Activated gamma-delta T cell treated with anti-CD3 and anti-CD28 coated beads, Interleukin-2, amount 50 U/mL, for 16 hours (primary cell): ENCODE data around the gene NEK5.
A peak's percentile ranks its signal among the peaks of the same experiment; 100 is the strongest.
"Not testable (repeated sequence)": the region's sequence is repeated elsewhere in the genome, so short reads cannot be mapped to it uniquely, and the experiment has no call there.

ENCODE experiments used
- DNase-seq: peaks from one replicate; pipeline ENCODE4 v3.0.0-alpha.2; 2020; ENCODE audit warnings: low read depth

NEK5 gene

DNA sequence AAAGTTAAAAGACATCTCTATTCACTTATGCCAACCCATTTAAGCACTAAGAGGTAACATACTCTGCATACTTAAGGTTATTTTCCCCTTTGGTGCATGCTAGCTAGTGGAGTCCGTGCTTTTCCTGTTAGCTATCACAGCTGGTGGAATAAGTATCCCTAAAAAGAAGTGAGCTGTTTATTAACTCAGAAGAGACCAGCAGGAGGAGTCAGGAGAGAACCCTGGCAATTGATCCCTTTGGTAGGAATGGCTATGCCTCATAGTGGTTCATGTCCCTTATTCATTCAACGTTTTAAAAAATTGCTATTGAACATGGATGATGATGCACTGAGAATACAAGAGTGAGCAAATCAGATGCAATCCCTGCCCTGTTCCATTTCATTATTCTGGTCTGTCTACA, 12.4 kb upstream of the NEK5 start:
- DNase-seq = no peak

DNA sequence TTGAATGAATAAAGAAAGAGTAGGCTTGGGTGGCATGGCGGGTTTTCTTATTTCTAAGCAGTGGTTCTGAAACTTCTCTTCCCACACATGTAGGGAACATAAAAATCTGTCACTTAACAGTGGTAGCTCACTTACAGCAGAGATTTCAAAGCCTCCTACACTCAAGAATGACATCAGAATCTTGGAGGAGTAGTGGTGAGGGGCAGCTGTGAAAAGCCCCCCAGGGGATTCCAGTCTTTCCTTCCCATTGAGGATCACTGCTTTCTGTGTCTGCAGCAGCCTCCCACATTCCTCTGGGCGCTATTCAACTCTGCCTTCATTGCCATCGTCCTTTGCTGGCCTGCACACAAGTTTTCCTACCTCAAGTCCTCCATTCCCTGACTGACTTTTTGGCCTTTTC, 8.6 kb upstream of the NEK5 start:
- no peak for DNase-seq

DNA sequence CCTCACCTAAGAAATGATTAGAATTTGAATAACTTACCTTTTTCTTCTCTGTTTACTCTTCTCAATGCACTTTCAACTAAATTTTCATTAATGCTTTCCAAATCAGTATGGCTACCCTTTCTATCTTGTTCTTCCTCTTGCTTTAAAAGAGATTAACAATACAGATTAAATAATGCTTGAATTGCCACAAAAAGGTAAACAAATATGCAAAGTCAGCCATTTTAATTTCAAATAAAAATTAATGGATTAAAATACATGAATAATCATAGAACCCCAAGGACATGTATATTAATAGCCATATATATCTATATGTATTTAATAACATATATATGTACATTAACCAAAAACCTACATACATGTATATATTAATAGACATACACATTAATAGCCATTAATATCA, 7.9 kb upstream of the NEK5 start:
- DNase-seq = no peak

DNA sequence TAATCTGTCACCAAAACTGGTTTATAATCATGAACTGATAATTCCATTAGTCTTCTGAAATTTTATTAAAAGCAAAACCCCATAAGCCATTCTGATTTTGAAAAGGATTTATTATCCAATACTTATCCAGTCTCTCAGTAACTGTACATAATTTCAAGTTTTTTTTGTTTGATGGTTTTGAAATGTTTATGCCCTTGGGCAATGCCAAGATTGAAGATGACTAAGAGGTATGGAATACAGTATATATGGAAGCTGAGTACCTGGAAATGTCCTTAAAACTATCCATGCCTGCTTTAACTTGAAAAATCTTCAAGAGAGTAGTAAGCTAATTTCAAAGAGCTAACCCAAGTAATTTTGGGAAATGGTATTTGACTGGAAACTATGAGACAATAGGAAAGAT, 1.8 kb upstream of the NEK5 start:
- DNase-seq = no peak

DNA sequence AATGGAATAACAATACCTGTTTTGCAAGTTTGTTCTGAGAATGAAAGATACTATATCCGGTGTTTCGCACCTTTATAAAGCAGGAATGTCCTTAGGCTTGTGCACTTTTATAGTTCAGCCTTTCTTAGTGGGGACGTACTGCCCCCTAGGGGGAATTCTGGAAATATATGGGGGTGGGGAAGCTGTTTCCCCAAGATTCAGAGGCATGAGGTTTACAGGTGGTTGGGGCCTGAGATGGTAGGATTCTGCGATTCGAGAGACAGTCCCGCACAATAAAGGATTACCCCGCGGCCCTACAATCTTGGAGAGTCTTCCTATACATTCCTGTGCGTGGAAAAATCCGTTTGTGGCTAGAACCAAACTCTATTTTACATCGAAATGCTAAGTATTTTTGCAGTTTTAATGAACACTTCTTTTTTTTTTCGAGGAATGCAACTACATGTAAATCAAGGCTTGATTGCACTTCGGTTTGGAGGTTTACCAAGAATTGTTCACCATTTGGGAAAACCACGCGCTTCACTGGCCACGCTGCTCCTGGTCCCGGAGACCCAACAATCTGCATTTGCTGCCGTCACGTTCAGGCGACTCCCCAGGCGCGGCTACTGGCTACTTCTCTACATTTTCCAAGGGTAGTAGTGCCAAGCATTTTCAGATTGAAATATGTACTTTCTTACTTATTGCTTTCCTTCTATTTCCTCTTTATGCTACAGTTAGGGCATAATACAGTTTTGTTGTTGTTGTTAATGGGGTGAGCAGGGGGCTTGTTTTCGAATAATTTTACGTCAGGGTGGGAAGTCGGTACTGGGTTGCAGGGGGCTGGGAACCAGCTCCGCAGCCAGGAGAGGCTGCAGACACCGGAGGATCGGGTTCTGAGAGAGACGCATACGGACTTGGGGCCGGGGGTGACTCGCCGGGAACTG, 830 bp downstream of the NEK5 start:
- DNase-seq = peak; percentile 27

DNA sequence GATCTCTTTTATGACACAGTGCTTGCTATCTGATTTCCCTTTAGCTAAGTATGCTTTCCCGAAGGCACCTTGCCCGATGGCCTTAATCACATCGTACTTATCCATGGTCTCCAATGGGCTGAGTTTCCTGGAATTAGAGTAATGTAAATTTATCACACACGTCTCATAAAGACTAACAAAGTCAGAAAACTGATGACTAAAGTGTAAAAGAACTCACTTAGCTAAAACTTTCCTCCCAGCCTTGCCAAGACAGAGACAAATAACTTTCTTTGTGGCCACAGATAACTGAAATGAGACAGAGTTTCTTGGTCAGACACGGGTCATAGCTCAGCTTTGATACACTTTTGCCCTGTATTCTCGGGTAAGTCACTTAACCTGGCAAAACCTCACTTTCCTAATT, 1.5 kb downstream of the NEK5 start:
- DNase-seq = no peak

DNA sequence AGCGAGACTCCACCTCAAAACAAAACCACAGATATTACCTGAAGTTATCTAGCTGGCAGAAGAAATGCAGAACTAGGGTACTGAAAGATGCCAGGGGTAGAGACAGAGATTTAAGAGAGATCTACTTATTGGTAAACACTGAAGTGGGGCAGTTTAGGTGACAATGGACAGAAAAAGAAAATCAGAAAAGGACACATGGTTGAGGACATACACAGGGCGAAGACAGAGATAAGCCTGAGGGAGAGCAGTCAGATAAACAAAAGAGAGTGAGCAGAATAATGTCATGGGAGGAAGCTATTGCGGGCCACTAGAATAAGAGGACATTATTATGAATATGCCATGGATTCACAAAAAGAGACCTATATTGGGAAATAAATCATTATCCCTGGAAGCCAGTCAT, 3.3 kb downstream of the NEK5 start:
- DNase-seq = no peak

DNA sequence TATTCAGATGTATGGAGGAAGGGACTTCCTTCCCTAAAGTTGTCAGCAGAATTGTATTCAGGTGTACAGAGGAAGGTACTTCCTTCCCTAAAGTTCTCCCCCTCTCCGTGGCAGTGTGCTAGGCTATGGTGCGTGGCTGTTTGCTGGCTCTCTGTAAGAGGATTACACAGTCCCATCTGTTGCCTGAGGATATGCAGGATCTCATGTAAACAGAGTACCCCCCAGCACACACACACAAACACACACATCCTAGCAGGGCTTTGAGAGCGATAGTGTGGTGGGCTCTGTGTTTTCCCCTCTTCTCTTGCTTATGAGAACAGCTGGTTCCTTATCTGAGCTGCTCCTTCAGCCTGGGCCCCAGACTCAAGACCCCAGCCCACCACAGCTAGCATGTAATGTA, 10.3 kb downstream of the NEK5 start:
- no peak for DNase-seq

DNA sequence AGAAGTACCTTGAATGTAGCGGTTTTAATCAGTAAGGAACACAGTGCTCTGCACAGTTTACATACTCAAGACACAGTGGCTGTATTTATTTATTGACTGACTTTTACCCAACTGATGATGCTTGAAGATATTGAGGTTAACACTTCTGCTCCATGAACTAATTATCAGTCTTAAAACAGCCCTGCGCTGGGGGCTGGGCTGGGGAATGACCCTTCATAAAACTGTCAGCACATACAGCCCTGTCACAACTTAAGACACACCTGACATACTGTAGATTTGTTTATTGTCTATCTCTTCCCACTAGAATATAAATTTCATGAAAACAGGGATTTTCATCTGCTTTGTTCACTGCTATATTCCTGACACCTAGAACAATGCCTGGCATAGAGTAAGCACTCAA, 10.8 kb downstream of the NEK5 start:
- no peak for DNase-seq

DNA sequence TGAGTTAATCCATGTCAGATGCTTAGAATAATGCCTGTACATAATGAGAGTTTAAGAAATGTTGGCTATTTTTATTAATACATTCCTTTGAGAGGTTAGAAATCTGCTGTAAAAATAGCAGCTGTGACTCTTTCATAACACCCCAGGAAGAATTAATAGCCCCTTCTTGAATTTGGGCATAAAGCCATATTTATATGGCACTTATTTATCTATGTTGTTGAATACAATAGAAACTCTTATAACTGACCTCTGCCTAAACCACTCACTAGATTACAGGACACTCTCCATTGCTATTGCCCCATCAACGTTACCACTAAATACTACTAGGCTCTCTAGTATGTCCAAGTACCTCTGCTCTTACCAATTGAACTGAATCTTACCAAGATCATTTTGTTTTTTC, 16.3 kb downstream of the NEK5 start:
- no peak for DNase-seq

DNA sequence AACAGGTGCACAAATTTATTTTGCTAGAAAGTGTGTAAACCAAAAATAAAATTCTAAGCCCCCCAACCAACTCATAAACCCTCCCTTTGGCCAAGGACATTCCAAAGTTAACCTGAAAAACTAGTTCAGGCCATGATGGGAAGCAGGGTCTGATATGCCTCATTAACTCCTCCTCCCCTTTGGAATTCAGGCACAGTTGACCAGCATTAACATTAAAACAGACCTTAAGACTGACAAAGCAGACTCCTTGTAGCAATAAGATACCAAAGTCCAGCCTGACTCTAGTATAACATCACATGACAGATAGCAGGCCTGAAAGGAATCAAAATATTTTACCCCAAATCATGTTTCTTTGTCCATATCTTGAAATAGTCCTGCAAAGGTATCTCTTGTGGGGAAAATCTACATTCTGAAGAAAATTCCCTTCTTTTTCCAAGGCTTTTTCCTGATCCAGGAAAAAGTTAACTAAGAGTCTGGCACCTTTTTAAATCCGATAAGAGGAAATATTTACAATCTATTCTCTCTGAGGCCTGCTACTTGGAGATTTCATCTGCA, 19.7 kb downstream of the NEK5 start:
- no peak for DNase-seq

DNA sequence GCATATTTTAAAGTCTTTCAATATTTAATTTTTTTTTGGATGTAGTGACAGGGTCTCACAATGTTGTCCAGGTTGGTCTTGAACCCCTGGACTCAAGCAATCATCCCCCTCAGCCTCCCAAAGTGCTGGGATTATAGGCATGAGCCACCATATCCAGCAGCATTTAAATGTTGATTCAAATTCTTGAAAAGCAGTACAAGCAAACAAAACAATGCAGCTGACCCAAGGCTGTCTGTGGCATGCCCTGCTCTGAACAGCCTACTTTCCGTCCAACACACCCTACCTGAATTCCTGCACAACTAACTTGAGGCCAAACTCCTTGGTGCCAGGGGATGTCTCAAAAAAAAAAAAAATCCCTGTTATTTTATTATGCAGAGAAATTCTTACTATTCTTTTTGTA, 23.0 kb downstream of the NEK5 start:
- no peak for DNase-seq

DNA sequence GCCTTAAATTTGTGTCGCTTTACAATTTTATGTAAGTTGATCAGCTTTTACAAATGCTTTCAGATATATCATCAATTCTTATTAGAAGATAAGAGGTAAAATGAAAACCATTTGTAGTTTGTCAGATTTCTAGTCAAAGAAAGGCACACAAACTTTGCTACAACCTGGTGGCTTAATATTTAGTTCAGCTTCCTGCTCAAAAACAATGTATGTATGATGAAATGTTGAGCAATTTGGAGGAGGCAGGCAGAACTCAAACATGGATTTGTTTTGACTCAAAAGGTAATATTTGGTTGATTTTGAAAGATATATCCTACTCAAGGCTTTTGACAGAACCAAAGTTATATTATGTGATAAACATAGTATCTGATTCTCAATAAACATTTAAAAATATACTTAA, 24.2 kb downstream of the NEK5 start:
- DNase-seq = no peak

DNA sequence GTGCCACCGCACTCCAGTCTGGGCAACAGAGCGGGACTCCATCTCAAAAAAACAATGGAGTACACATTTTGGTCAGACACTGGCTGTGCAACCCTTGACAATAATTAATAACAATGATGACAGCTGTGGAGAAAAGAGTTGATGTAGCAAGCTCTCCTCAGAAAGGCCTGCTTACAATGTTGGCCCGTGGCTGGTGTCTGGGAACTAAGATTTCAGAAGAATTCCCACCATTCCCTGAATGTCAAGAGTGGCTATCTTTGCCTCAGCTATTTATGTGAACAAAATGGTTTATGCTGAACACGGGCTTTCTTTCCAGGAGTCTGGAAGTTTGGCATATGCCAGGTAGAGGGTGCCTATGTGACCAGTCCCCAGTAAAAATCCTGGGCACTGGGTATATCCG, 25.5 kb downstream of the NEK5 start:
- DNase-seq = no peak

DNA sequence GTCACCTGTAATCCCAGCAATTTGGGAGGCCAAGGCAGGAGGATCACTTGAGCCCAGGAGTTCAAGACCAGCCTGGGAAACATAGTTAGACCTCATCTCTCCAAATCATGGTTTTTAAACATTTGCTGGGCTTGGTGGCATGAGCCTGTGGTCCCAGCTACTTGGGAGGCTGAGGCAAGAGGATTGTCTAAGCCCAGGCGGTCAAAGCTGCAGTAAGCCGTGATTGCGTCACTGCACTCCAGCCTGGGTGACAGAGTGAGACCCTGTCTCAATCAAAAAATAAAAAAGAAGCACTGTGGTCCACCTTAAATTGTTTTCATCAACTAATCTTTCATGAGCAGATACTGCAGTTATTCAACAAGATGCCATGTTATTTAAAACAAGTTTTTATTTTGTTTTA, 26.4 kb downstream of the NEK5 start:
- not testable (repeated sequence) for DNase-seq

DNA sequence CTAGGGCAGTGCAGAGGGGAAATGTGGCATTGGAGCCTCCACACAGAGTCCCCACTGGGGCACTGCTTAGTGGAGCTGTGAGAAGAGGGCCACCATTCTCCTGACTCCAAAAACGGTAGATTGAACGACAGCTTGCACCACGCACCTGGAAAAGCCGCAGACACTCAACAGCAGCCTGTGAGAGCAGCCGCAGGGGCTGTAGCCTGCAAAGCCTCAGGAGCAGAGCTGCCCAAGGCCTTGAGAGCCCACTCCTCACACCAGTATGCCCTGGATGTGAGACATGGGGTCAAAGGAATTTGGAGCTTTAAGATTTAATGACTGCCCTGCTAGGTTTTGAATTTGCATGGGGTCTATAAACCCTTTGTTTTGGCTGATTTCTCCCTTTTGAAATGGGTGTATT, 31.7 kb downstream of the NEK5 start:
- DNase-seq = no peak

DNA sequence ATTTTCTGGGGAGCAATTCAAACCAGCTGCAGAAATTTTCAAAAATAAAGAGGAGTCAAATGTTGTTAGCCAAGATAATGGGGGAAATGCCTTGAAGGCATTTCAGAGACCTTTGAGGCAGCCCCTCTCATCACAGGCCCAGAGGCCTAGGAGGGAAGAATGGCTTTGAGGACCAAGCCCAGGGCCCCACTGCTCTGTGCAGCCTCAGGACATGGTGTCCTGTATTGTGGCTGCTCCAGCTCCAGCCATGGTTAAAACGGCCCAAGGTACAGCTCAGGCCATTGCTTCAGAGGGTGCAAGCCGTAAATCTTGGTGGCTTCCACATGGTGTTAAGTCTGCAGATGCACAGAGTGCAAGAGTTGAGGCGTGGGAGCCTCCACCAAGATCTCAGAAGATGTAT, 32.1 kb downstream of the NEK5 start:
- DNase-seq = no peak

DNA sequence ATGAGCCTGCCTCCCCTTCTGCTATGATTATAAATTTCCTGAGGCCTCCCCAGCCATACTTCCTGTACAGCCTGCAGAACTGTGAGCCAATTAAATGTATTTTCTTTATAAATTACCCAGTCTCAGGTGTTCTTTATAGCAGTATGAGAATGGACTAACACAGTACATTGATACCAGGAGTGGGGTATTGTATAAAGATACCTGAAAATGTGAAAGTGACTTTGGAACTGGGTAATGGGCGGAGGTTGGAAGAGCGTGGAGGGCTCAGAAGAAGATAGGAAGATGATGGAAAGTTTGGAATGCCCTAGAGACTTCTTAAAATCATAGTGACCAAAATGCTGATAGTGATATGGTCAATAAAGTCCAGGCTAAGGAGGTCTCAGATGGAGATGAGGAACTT, 32.8 kb downstream of the NEK5 start:
- no peak for DNase-seq

DNA sequence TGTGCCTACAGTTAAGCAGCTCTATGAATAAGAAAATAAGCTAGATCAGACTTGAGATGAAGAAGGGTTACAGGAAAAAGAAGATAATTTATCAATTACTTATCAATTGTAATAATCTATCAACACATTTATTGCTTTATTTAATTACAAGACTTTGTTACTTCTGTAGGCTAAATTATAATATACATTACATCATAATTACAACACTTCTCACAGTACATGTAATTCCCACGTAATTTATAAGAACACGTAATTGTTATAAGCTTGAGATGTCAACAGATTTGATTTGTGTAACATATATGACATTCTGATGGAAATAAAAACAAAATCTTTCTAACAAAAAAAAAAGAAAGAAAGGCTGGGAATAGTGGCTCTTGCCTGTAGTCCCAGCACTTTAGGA, 36.8 kb downstream of the NEK5 start:
- DNase-seq = no peak

DNA sequence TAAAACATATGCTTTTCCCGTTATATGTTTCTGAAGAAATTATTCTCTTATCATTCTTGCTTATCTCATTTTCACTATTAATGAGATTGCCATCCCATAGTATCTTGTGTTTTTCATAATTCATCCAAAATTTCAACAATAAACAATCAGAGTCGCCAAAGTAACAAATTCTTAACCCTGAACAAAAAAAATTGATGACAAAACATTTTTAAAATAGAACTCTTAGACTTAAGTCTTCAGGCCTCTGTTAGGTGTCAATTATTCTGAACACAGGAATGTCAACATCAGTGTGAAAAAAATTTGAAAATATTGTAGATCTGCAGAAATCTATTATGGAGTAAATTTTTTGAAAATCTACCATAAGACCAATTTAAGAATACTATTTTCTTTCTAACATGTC, 37.4 kb downstream of the NEK5 start:
- no peak for DNase-seq

DNA sequence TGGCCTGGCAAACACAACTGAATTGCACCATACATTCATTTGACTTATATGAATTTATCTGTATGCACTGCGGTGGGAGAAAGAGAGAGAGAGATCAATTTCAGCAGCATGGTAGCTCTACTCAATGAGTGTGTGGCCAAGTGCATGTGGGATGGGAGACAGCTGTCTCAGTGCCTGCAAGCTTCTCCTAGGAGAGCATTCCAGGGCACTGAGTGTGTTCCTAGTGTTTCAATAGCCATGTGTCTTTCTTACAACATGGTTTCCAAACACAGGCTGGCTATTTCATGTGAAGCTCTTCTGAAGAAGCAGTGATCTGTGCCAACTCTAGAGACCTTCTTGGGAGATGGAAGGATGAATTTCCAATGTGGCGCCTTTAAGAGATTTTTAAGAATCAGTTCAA, 43.5 kb downstream of the NEK5 start:
- no peak for DNase-seq

DNA sequence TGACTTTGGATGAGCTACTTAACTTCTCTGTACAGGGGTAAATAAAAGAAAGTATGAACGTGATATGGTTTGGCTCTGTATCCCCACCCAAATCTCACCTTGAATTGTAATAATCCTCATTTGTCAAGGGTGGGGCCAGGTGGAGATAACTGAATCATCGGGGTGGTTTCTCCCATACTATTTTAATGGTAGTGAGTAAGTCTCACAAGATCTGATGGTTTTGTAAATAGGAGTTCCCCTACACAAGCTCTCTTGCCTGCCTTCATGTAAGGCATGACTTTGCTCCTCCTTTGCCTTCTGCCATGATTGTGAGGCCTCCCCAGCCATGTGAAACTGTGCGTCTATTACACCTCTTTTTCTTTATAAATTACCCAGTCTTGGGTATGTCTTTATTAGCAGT, 43.9 kb downstream of the NEK5 start:
- not testable (repeated sequence) for DNase-seq

DNA sequence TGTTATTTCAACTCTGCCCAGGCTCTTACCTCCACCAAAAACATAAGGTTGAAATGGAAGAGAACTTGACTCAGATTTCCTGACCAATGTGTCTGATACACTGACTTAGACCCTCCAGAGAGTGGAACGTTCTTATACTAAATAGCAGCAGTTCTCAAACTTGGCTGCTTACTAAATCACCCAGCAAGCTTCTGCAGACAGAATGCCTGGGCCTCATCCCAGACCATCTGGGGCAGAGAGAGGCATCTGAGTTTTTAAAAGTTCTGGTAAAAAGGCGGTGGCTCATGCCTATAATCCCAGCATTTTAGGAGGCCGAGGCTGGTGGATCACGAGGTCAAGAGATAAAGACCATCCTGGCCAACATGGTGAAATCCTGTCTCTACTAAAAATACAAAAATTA, 46.3 kb downstream of the NEK5 start:
- no peak for DNase-seq

DNA sequence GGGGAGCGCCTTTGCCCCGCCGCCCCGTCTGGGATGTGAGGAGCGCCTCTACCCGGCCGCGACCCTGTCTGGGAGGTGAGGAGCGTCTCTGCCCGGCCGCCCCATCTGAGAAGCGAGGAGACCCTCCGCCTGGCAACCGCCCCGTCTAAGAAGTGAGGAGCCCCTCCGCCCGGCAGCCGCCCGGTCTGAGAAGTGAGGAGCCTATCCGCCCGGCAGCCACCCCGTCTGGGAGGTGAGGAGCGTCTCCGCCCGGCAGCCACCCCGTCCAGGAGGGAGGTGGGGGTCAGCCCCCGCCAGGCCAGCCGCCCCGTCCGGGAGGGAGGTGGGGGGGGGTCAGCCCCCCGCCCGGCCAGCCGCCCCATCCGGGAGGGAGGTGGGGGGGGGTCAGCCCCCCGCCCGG, 49.0 kb downstream of the NEK5 start:
- not testable (repeated sequence) for DNase-seq
